ENCODE data around the gene PVALEF.

- TF ChIP-seq CTCF (IDR thresholded peaks at IDR 0.05; ENCODE audit: low read length): no peak
- TF ChIP-seq EZH2 (optimal IDR thresholded peaks at IDR 0.05; ENCODE audit: low read depth, low read length): no peak
- TF ChIP-seq EZH2phosphoT487 (IDR thresholded peaks at IDR 0.05; ENCODE audit: low read length): no peak
These were observed 27.2 kb downstream of the PVALEF start for GRCh38 chr17:81192386-81193050.

Measured in MM.1S (cell line).